Lower leg skin (tissue), 4 donors: Measurements from ENCODE around the gene PPIA. TPM values are rescaled to one million over a fixed set of nuclear protein-coding genes. Genes with fewer than 3 reads are reported as not detected.

ENCODE experiments used
- DNase-seq, 2 donors: peaks; one replicate each; pipeline ENCODE4 v3.0.0-alpha.2; 2019; ENCODE audit warnings: low spot score in 2 of 2
- H3K4me3 ChIP-seq: fragments of 200-600 bp; sonication (generic); 2 replicates; pipeline ENCODE4 v1.5.1; 2017; ENCODE audit warnings: mild to moderate bottlenecking, low read depth; ENCODE audit not compliant: poor library complexity, severe bottlenecking
- CTCF ChIP-seq, 3 donors: fragments of 450-650 bp; IDR thresholded peaks; one replicate each; pipeline ENCODE4 v1.5.1; 2016; ENCODE audit warnings: antibody characterized with exemption in 3 of 3, mild to moderate bottlenecking in 3 of 3, moderate library complexity in 2 of 3
- POLR2A ChIP-seq, 2 donors: fragments of 450-650 bp; IDR thresholded peaks; one replicate each; pipeline ENCODE4 v1.6.1; 2016 to 2017; ENCODE audit warnings: antibody characterized with exemption in 2 of 2, mild to moderate bottlenecking in 1 of 2, moderate library complexity in 1 of 2
- WGBS, 2 donors: methylation state at CpG; one replicate each; pipeline ENCODE4 v1.1.5; 2018; 5-methylcytosine and 5-hydroxymethylcytosine counted together
- intact Hi-C: fragments of 100-400 bp; cut with DNase I; formaldehyde crosslinking; loops from one replicate; pipeline ENCODE4 v1.15.0; 2023; ENCODE audit warnings: low total_unique reads
- total RNA-seq, 4 donors: library from RNA; depleted of rRNA; stranded (reverse); fragments of >200 nt; gene quantifications; one replicate each; pipeline ENCODE4 v1.1.0, GENCODE V29; 2016

PPIA gene
- total RNA-seq, 4 donors from 2014 or later = 1,809 to 2,568 (median 2,150) TPM

GRCh38 chr7:44762300-44762699 lies 34.2 kb upstream of the PPIA start:
- DNase-seq = no peak
- intact Hi-C loops = no loop called here

GRCh38 chr7:44762726-44763522 lies 33.6 kb upstream of the PPIA start:
- H3K4me3 ChIP-seq = no peak overlapping the region
- intact Hi-C loops = no loop called here
- WGBS, 2 donors = 90 to 92% methylated on average over 15 to 20 of the region's 20 CpGs
- TF ChIP-seq POLR2A (IDR thresholded peaks at IDR 0.05) = no peak
- no peak for DNase-seq

More at GRCh38 chr7:44762300-44762699, 34.2 kb upstream of the PPIA start:
- 56 to 68% methylated on average over 9 of the region's 9 CpGs for WGBS, 2 donors
- TF ChIP-seq CTCF (IDR thresholded peaks at IDR 0.05) (no peak), POLR2A (IDR thresholded peaks at IDR 0.05) (no peak)
- H3K4me3 ChIP-seq = no peak overlapping the region

GRCh38 chr7:44764081-44764480 lies 32.4 kb upstream of the PPIA start:
- H3K4me3 ChIP-seq = no peak overlapping the region
- WGBS, 2 donors = 93 to 99% methylated on average over 6 of the region's 6 CpGs
- intact Hi-C loops = no loop called here
- no peak for DNase-seq
- no peak for TF ChIP-seq CTCF (IDR thresholded peaks at IDR 0.05)
- TF ChIP-seq POLR2A (IDR thresholded peaks at IDR 0.05) = no peak

- TF ChIP-seq POLR2A (IDR thresholded peaks at IDR 0.05) = no peak
- no peak for TF ChIP-seq CTCF (IDR thresholded peaks at IDR 0.05)
- no peak overlapping the region for H3K4me3 ChIP-seq
- intact Hi-C loops = no loop called here
- 84 to 94% methylated on average over 6 to 15 of the region's 22 CpGs for WGBS, 2 donors
- no peak for DNase-seq
These were observed 31.6 kb upstream of the PPIA start for GRCh38 chr7:44764665-44765578.

GRCh38 chr7:44765579-44766415 lies 30.7 kb upstream of the PPIA start:
- no peak overlapping the region for H3K4me3 ChIP-seq
- WGBS, 2 donors = 82 to 85% methylated on average over 17 of the region's 17 CpGs
- TF ChIP-seq POLR2A (IDR thresholded peaks at IDR 0.05) (no peak), CTCF (IDR thresholded peaks at IDR 0.05) (no peak)
- intact Hi-C loops = no loop called here
- no peak for DNase-seq
